Parathyroid adenoma (tissue), 2 donors: Measurements from ENCODE around the gene DNAJC16.

Experiments
- H2AFZ ChIP-seq: fragments of 300-600 bp; sonication (generic); one replicate; pipeline ENCODE4 v1.7.0; 2017; ENCODE audit warnings: antibody characterized with exemption, mild to moderate bottlenecking
- H3K27ac ChIP-seq: fragments of 300-600 bp; sonication (generic); one replicate; pipeline ENCODE4 v1.7.0; 2017
- H3K27me3 ChIP-seq: fragments of 300-600 bp; sonication (generic); one replicate; pipeline ENCODE4 v1.7.0; 2017; ENCODE audit warnings: low read length; ENCODE audit not compliant: control insufficient read depth, insufficient read depth
- H3K36me3 ChIP-seq: fragments of 300-600 bp; sonication (generic); one replicate; pipeline ENCODE4 v1.7.0; 2017; ENCODE audit warnings: low read length; ENCODE audit not compliant: control insufficient read depth, insufficient read depth
- H3K4me1 ChIP-seq: fragments of 300-600 bp; sonication (generic); one replicate; pipeline ENCODE4 v1.7.0; 2017; ENCODE audit warnings: control low read depth
- H3K4me2 ChIP-seq: fragments of 300-600 bp; sonication (generic); one replicate; pipeline ENCODE4 v1.7.0; 2017; ENCODE audit warnings: low read length
- H3K4me3 ChIP-seq: fragments of 300-600 bp; sonication (generic); one replicate; pipeline ENCODE4 v1.7.0; 2017; ENCODE audit warnings: low read depth, low read length
- H3K79me2 ChIP-seq: fragments of 300-600 bp; sonication (generic); one replicate; pipeline ENCODE4 v1.7.0; 2017; ENCODE audit warnings: control low read depth
- H3K9ac ChIP-seq: fragments of 300-600 bp; sonication (generic); one replicate; pipeline ENCODE4 v1.7.0; 2017; ENCODE audit warnings: mild to moderate bottlenecking
- H3K9me3 ChIP-seq: fragments of 300-600 bp; sonication (generic); one replicate; pipeline ENCODE4 v1.7.0; 2017; ENCODE audit warnings: low read length; ENCODE audit not compliant: control insufficient read depth
- TF ChIP-seq, protein P1 (sequence below): fragments of 300-600 bp; sonication (generic); IDR thresholded peaks from one replicate; pipeline ENCODE4 v1.7.0; 2017; ENCODE audit warnings: antibody characterized with exemption, mild to moderate bottlenecking
- donor health status: primary hyperparathyroidism.

Gene DNAJC16

DNA sequence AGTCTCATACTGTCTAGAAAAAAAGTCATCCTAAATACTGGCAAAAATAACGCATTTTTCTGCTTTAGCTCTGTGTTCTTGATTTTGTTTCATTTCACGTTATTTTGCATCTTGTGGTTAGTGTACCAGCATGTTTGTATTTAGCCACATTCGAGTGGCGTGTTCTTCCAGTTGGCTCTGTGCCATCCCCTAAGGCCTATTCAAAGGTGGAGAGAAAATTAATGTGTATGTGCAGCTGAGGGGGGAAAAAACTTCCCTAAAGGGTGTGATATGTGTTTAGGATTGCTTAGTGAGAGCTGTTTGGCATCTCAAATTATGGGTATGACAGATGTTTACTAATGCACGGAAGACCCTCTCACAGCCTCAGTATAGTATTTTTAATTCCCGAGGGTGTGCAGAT is 12.1 kb downstream of the DNAJC16 start:
- no peaks in the 10 kb centered on the region for H3K27me3 ChIP-seq
- H3K4me2 ChIP-seq: no peak overlapping the region
- no peaks in the 10 kb centered on the region for H3K79me2 ChIP-seq
- H3K9ac ChIP-seq: no peak overlapping the region
- no peak overlapping the region for H3K27ac ChIP-seq
- H3K4me1 ChIP-seq: no peaks in the 10 kb centered on the region
- no peaks in the 10 kb centered on the region for H3K9me3 ChIP-seq
- no peak overlapping the region for H3K4me3 ChIP-seq
- no peaks in the 10 kb centered on the region for H3K36me3 ChIP-seq
- TF ChIP-seq, protein P1, sequence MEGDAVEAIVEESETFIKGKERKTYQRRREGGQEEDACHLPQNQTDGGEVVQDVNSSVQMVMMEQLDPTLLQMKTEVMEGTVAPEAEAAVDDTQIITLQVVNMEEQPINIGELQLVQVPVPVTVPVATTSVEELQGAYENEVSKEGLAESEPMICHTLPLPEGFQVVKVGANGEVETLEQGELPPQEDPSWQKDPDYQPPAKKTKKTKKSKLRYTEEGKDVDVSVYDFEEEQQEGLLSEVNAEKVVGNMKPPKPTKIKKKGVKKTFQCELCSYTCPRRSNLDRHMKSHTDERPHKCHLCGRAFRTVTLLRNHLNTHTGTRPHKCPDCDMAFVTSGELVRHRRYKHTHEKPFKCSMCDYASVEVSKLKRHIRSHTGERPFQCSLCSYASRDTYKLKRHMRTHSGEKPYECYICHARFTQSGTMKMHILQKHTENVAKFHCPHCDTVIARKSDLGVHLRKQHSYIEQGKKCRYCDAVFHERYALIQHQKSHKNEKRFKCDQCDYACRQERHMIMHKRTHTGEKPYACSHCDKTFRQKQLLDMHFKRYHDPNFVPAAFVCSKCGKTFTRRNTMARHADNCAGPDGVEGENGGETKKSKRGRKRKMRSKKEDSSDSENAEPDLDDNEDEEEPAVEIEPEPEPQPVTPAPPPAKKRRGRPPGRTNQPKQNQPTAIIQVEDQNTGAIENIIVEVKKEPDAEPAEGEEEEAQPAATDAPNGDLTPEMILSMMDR: no peak
- H2AFZ ChIP-seq: no peak overlapping the region

DNA sequence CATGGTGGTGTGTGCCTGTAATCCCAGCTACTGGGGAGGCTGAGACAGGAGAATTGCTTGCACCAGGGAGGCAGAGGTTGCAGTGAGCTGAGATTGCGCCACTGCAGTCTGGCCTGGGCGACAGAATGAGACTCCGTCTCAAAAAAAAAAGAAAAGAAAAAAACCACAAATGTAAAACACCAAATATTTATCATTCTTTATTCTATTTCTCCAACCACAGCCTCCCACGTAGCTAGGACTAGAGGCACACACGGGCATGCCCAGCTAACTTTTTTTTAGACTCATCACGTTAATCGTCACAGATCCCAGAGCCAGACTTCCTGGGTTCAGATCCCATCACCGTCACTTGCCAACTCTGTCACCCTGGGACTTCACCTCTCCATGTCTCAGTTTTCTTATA is 13.5 kb downstream of the DNAJC16 start:
- Histone ChIP-seq H3K4me3 (no peak overlapping the region), H3K4me2 (no peak overlapping the region), H3K27ac (no peak overlapping the region), H2AFZ (no peak overlapping the region), H3K27me3 (no peaks in the 10 kb centered on the region), H3K36me3 (no peaks in the 10 kb centered on the region), H3K9ac (no peak overlapping the region), H3K79me2 (no peaks in the 10 kb centered on the region), H3K4me1 (no peaks in the 10 kb centered on the region), H3K9me3 (no peaks in the 10 kb centered on the region)
- TF ChIP-seq, protein P1: no peak

DNA sequence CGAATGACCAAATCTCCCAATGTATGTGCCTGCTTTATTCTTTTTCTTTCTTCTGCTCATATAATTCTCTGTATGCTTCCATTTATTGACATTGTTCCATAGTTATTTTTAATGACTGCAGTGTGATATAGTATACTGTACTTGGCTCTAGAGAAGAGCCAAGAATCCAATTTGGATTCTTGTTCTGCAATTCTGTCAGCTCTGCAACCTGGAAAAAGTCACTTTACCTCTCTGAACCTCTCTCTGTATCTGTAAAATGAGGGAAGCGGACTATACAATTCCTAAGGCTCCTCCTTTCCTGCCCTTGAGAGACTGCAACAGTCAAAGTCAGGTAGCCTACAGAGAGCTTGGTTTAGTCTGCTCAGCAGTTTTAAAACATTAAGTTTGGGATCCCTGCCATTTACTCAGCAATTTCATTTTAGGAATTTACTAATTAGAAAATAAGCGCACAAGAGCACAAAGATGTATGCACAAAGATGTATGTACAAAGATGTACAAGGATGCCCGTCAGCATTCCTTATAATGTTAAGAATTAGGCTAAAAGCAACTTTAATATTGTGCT is 14.7 kb downstream of the DNAJC16 start:
- Histone ChIP-seq H3K4me2 (no peak overlapping the region), H3K27me3 (no peaks in the 10 kb centered on the region), H2AFZ (no peak overlapping the region), H3K79me2 (no peaks in the 10 kb centered on the region), H3K36me3 (no peaks in the 10 kb centered on the region), H3K4me1 (no peaks in the 10 kb centered on the region), H3K27ac (no peak overlapping the region), H3K9me3 (no peaks in the 10 kb centered on the region), H3K4me3 (no peak overlapping the region), H3K9ac (no peak overlapping the region)
- TF ChIP-seq, protein P1: no peak

DNA sequence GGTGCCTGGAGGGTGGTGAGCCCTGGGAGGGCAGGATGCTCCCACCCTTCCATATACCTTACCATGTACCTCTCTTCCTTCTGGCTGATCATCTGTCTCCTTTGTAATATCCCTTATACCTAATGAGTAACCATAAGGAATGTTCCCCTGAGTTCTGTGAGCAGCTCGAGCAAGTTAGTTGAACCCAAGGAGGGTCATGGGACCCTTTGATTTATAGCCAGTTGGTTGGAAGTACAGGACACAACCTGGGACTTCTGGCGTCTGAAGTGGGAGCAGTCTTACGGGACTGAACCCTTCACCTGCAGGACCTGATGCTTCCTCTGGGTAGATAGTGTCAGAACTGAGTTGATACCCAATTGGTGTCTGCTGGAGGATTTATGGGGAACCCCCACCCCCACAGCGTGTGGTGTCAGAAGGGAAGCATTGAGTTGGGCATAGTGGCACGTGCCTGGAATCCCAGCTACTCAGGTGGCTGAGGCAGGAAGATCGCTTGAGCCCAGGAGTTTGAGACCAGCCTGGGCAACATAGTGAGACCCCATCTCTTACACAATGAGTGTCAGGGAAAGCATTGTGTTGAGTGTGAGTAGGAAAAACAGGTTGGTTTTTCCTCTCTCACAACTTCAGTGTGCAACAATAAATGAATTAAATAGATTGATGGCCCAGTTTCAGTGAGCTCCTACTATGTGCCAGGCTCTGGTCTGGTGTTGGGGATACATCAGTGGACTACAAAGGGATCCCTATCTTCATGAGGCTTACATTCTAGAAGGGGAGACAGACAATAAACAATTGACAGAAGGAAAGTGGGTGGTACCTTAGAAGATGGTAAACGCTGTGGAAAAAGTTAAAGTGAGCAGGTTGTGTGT is 16.0 kb downstream of the DNAJC16 start:
- Histone ChIP-seq H3K27ac (no peak overlapping the region), H3K9me3 (no peaks in the 10 kb centered on the region), H3K4me2 (no peak overlapping the region), H3K79me2 (no peaks in the 10 kb centered on the region), H3K36me3 (no peaks in the 10 kb centered on the region), H3K27me3 (no peaks in the 10 kb centered on the region), H3K9ac (no peak overlapping the region), H3K4me1 (no peaks in the 10 kb centered on the region), H3K4me3 (no peak overlapping the region), H2AFZ (no peak overlapping the region)
- TF ChIP-seq, protein P1: no peak

DNA sequence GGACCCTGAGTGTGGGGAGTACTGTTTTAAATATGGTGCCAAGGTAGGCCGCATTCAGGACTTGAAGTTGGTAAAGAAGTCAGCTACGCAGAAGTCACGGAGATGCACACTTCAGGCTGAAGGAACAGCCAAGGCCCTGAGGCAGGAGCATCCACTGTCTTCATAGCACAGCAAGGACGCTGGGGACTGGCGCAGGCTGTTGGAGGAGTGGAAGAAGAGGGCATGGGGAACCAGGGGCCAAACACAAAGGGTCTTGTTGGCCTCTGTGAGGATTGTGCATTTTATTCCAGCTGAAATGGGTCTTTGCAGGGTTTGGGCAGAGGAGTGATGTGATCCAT is 16.6 kb downstream of the DNAJC16 start:
- no peaks in the 10 kb centered on the region for H3K79me2 ChIP-seq
- no peak overlapping the region for H3K9ac ChIP-seq
- no peak overlapping the region for H3K4me2 ChIP-seq
- no peaks in the 10 kb centered on the region for H3K9me3 ChIP-seq
- H3K4me1 ChIP-seq: no peaks in the 10 kb centered on the region
- no peaks in the 10 kb centered on the region for H3K36me3 ChIP-seq
- H3K4me3 ChIP-seq: no peak overlapping the region
- no peaks in the 10 kb centered on the region for H3K27me3 ChIP-seq
- TF ChIP-seq, protein P1: no peak
- H3K27ac ChIP-seq: no peak overlapping the region
- H2AFZ ChIP-seq: no peak overlapping the region
